HG02763 (cell line): ENCODE results near the gene SCGB1D1.

Source experiments
- ATAC-seq: cut with Tn5 transposase; IDR thresholded peaks from one replicate; pipeline ENCODE4 v1.9.1; 2021; ENCODE audit warnings: mild to moderate bottlenecking, moderate library complexity; ENCODE audit not compliant: unreplicated experiment

The SCGB1D1 gene, protein sequence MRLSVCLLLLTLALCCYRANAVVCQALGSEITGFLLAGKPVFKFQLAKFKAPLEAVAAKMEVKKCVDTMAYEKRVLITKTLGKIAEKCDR

DNA sequence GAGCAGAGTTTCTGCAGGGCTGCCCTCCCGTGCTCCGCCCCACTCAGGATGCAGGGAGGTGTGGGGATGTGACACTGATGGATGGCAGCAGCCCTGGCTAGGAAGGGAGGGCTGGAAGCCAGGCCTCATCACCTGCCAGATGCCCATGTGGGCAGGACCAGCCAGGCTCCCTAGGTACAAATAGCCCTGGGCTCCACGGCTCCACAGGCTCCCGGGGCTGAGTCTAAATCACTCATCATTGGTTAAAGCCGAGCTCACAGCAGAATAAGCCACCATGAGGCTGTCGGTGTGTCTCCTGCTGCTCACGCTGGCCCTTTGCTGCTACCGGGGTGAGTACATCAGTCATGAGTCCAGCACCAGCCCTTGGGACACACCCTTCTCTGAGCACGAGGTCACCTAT is at the start of gene SCGB1D1:
Gene SCGB1D1, plus strand, starts transcription at position 206 of the 400 bp plus-strand sequence. Its CDS starts 69 bp downstream, at position 275.
- no peak for ATAC-seq

DNA sequence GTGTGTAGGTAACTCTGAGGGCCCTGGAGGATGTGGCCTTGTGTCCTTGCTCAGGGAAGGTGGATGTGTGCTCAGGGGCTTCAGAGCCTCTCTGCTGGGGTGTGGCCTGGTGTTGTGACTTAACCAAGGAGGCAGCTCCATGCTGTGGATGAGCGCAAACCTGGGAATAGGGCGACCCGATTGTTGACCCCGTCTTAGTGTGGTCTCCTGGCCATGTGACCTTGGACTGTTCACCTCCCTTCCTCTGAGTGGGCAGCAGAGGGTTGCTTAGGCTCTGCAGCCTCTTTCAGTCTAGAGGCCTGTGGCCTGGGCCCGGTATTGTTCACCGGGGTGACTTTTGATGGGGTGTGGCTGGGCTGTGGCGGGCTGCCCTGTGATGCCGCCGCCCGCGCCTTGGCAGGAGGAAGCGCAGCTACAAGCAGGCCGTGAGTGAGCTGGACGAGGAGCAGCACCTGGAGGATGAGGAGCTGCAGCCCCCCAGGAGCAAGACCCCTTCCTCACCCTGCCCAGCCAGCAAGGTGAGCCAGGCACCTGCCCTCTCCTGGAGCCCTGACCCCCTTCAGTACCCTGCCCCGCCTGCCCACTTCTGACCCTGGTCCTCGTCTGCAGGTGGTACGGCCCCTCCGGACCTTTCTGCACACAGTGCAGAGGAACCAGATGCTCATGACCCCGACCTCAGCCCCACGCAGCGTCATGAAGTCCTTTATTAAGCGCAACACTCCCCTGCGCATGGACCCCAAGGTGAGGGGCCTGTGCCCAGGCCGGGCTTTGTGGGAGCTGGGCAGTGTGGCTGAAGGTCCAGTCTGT is 49.5 kb upstream of the SCGB1D1 start:
- no peak for ATAC-seq

DNA sequence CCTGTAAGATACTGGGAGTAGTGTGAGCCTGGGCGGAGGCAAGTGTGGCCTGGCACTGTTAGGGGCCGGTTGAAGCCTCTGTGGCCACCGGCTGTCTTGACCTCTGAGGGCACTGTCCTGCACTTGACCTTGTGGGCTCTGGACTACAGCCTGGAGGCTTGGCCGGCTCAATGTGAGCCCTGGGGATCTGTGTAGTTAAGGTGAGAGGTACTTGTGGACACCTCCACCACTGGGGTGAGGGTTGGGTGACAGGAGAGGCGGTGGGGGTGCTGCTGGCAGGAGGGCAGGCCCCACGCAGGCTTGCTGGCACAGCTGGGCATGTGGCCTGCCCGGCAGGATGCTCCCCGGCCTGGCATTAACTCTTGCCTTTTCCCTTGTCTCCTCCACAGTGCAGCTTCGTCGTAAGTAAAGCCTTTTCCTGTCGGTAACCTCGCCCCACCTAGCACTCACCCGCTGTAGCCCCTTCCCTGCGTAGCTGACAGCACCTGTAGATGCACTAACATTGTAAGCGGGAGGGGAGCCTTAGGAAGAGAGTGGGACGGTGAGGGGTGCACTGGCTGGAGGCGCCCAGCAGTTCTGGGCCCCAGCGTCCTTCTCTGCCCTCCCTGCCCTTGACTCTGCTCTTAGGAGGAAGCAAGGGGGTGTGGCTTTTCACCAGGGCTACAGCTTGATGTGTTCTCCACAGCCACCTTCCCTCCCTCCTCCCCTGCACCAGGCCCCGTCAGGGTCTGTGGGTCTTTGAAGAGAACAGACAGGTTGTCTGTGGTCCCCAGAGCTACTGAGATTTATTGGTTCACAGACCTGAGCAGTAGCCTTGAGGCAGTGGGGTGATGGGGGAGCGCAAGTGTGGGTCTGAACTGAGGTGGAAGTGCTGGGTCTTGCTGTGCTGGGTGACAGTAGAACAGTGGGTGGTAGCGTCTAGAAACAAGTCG is 48.6 kb upstream of the SCGB1D1 start:
- ATAC-seq: no peak

DNA sequence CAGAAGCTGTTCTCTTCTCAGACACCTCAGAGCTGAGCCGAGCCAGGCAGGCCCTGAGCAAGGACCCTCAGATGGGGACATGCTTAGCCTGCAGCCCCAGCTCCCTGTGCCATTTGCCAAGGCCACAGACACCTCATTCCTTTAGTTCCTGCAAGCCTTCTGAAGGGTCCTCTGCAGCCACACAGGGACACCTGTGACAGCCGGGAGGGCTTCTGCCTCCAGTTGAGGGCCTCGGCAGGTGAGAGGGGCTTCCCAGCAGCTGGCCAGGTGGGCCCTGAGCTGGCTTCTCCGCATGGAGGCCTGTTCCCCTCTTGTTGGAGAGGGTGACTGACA is 48.0 kb upstream of the SCGB1D1 start:
- no peak for ATAC-seq

DNA sequence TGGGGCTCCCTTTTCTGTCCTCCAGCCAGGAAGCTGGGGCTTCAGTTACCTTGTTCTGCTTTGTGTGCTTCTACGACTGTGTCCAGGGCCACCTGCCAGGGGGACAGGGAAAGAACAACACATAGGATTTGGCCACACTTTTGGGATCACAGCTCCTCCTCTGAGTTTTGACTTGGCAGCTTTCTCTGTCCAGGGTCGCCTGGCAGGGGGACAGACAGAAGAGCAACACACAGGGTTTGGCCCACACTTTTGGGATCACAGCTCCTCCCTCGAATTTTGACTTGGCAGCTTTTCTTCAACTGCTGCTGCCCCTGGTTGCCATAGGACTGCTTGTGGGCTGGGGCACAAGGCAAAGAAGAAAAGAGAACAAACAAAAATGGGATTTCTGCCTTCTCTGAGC is 47.1 kb upstream of the SCGB1D1 start:
- ATAC-seq: no peak

DNA sequence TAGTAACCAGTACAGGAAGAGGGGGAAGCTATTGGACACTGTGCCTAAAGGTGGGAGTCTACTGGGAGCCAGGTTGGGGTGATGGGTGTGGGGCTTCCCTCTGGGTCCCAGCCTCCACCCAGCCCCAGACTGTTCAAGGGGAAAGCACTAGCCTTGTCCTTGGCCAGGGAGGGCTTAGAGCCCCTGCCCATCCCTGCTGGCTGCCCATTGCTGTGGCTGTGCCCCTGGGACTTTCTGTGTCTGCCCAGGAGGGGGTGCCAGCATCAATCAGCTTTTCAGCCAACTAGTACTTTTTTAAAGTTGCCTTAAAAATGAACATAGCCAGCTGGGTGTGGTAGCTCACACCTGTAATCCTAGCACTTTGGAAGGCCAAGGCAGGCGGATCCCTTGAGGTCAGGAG is 46.3 kb upstream of the SCGB1D1 start:
- ATAC-seq: no peak

DNA sequence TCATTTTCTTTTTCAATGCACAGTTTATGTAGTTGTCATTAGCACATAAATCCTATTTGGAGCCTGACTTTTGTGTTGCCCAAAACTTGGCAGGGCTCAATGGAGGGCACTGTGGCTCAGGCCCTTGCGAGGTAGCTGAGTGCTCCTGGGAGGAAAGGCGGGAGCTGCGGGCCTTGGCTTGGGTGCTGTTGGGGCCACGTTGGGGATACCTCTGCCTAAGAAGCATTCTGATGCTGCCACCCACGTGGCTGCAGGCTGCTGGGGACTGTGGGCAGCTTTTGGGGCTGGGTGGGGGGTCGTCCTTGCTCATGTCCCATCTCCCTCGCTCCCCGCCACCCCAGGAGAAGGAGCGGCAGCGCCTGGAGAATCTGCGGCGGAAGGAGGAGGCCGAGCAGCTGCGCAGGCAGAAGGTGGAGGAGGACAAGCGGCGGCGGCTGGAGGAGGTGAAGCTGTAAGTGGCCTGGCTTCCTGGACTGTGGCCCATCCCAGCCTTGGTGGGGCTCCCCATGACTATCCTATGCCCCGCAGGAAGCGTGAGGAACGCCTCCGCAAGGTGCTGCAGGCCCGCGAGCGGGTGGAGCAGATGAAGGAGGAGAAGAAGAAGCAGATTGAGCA is 45.3 kb upstream of the SCGB1D1 start:
- ATAC-seq: no peak

DNA sequence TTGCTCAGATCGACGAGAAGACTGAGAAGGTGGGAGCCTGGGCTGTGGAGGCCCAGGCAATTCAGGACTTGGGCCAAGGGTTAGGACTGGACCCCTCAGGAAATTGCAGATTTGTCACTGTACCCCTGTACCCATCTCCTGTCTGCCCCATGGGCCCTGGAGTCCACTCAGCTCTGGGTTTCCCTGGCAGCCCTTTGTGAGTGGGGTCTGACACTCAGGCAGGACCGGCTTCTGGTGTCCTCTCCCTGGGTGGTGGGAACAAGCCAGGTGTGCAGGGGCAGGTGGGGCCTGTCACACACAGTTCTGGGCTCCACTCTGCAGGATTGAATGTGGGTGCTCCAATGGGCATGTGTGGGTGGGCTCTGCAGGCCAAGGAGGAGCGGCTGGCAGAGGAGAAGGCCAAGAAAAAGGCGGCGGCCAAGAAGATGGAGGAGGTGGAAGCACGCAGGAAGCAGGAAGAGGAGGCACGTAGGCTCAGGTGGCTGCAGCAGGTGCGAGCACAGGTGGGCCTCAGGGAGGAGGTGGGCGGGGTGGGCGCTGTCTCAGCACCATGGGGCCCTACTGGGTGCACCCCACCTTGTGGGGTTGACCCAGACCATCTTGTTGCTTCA is 44.6 kb upstream of the SCGB1D1 start:
- no peak for ATAC-seq

DNA sequence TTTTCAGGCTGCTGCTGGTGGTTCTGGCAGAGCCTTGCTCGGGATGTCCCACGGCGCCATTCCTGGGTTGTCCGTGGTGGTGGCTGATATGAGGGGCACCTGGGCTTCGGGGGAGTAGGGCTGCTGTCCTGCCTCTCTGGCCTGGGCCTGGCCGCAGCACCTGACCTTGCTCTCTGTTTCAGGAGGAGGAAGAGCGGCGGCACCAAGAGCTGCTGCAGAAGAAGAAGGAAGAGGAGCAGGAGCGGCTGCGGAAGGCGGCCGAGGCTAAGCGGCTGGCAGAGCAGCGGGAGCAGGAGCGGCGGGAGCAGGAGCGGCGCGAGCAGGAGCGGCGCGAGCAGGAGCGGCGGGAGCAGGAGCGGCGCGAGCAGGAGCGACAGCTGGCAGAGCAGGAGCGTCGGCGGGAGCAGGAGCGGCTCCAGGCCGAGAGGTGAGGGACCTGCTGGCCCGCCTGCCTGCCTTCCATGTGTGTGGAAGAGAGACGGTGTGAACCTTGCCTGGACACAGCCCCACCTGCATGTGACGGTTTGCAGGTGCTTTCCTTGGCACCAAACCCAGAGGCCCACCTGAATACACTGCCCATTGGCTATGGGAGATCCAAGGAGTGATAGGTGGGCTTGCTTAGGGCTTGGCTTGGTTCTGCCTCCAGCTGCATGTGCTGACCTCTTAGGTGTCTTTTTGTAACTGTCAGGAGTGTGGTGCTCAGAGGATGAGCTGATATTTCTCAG is 43.4 kb upstream of the SCGB1D1 start:
- ATAC-seq: no peak

DNA sequence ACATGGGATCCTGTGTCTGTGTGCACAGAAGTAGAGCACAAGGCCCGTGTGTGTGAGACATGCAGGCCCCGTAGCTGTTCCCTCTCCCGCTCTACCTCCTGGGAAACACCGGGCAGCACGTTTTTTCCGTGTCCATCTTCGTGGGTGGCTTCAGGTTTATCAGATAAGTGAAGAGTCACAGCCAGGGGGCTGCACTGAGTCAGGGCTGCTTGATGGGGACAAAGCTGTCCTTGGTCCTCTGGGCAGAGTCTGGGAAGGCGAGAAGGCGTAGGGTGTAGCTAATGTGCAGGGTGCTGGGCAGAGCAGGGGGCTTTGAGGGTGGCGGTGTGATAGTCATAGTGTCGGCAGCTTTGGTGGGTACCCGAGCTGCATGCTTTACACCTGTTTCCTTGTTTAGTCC is 42.5 kb upstream of the SCGB1D1 start:
- no peak for ATAC-seq

DNA sequence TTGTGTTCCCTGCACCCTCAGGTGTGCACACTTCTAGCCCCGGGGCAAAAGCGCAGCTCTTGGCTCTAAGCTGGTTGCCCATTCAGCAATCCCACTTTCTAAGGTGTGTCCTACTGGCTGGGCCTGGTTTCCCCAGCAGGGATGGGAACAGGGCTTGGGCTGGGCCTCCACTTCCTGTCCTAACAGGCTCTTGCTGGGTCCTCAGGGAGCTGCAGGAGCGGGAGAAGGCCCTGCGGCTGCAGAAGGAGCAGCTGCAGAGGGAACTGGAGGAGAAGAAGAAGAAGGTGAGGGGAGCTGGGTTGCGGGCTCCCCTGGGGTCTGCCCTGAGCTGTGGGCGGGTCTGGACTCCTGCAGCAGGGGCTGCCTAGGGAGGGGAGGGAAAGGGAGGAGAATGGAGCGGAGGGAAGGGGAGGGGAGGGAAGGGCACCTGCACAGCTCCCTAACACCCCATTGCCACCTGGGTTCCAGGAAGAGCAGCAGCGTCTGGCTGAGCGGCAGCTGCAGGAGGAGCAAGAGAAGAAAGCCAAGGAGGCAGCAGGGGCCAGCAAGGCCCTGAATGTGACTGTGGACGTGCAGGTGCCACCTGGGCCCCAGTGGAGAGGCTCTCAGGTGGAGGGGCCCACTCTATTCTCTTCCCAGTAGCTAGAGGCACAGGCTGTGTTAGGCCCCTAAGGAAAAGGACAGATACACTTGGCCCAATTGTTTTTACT is 41.6 kb upstream of the SCGB1D1 start:
- ATAC-seq: no peak

DNA sequence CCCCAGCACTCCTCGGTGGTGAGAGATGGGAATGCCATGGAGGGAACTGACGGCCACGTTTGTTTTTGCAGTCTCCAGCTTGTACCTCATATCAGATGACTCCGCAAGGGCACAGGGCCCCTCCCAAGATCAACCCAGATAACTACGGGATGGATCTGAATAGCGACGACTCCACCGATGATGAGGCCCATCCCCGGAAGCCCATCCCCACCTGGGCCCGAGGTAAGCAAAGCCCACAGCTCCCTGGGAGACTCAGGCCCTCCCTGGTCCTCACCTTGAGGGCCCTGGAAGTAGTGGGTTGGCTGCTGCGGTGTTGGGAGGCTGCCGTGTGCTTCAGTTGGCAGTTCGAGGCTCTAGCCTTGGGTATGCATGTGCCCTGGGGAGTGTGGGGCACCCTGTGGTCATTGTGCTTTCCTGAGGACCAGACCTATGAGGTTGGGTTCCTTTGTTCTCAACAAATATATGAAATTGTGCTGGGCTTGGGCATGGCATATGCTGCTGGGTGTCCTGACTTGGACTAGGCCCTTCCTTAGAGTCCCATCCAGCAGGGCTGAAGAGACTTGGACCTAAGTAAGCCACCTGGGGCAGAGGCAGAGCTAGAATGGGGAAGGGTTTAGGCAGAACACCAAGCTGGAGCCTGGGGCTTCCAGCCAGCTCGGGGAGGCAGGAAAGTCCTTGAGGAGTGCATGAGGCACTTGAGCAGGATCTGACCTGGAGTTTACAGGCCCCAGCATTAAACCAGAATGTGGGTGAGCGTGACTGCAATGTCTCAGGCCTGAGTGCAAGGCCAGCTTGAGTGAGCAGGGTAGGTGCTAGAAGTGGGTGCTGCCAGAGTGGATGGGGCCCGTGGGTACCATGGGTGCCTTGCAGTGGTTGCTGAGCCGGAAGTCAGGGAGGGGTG is 39.8 kb upstream of the SCGB1D1 start:
- no peak for ATAC-seq

DNA sequence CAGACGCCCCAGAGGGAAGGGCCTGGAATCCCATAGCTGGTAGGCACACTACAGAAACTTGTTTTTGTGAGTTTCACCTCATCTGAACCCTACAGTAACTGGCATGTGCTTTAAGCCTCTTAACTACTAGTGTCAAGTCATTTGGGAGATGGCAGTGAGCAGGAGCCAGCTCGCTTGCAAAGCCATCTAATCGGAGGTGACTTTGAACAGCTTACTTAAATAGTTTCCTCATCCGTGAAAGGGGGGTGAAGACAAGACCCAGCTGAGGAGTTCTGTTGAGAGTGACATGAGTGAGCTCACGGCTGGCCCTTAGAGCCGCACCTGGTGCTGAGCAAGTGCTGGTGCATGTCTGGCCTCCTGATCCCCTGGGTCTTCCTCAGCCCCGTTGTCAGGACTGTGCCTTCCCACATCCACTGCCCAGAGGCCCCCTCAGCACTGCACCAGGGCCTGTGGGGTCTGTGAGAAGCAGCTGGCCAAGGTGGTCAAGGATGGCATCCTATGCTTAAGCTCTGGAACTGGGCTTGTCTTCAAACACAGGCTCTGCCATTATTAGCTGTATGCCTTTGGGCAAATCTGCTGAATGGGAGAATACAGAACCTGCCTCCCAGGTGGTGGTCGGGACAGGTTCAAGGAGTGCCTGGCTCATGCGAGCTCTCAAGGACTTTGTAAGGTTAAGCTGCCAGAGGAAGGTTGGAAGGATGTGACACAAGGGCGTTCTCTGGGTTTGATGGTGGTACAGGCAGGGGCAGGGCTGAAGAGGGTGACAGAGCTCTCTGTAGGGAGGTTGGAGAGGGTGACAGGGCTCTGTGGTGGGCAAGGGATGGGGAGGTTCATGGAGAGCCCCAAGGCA is 38.9 kb upstream of the SCGB1D1 start:
- no peak for ATAC-seq

DNA sequence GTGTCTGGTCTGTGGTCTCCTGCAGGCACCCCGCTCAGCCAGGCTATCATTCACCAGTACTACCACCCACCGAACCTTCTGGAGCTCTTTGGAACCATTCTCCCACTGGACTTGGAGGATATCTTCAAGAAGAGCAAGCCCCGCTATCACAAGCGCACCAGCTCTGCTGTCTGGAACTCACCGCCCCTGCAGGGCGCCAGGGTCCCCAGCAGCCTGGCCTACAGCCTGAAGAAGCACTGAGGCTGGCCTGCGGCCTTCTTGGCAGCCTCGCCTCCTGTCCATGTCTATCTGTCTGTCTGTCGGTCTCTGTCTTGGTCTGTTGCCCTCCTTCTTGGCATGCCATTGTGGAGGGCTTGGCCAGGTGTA is 38.3 kb upstream of the SCGB1D1 start:
- ATAC-seq: no peak

DNA sequence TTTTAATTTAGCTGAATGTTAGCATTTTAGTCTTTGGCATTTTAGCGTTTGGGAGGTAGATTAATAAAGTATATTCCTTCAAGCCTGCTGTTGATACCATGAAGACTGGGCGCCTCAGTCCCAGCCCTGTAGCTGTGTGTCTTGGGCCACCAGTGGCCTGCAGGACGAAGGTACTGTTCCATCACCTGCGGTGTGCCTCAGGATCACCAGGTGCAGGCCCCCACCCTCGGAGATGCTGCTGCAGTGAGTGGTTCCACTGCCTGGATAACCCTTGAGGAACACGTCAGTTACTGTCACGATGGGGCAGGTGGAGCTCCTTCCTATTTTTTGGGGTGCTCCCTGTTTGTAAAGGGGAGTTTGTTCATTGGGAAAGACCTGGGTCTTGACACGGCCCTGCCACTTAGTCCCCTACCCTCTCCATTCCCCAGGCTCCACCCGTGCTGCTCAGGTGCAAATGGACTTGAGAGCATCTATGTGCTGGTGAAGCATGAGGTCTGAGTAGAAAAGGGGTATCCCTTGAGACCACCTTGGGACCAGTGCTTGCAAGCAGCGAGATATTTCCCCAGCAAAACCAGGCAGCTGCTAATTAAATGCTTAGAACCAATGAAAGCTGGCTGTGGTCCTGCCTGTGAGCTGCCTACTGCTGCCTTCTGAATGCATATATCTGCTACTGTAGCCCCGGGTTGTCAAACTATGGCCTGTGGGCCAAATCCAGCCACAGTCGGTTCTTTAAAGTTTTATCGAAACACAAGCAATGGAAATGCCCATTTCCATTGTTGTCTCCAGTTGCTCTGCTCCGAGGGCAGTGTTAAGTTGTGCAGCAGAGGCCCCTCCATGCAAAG is 37.5 kb upstream of the SCGB1D1 start:
- no peak for ATAC-seq

DNA sequence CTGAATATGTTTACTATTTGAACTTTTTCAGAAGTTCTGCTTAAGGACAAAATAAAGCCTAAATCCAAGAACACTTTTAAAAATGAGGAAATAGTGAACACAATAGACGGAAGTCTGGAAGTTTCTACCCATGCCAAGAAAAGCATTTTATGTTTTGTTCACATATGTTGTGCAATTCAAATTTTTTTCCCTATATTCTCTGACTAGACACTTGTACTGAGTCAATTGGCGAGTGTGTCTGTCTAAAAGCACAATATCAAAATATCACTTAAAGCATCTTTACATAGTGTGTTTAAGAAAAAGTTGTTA is 37.0 kb upstream of the SCGB1D1 start:
- ATAC-seq: no peak

DNA sequence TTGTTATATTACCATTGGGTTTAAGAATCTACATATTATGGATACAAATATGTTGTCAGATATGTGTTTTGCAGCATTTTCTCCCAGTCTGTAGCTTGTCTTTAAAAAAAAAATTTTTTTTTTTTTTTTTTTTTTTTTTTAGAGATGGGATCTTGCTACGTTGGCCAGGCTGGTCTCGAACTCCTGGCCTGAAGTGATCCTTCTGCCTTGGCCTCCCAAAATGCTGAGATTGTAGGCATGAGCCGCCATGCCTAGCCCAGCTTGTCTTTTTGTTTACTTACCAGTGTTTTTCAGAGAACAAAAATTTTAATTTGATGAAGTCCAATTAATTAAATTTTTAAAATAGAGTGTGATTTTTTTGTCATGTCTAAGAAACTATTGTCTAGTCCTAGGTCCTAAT is 36.4 kb upstream of the SCGB1D1 start:
- ATAC-seq: no peak
